Calu3 (cell line): ENCODE data around the gene PMPCA. TPM values are rescaled to one million over a fixed set of nuclear protein-coding genes. Genes with fewer than 3 reads are reported as not detected.

Experiments
- BruUV-seq: library from RNA; stranded (reverse); fragments of 400-500 nt; replicated peaks from 2 replicates; lab custom pipeline; 2021; lab: Mats Ljungman, UMichigan
- CTCF ChIA-PET: fragments of 300-600 bp; sonication (Branson Sonifier 250); formaldehyde crosslinking; loops from one replicate; lab custom pipeline; 2022; ENCODE audit warnings: antibody characterized with exemption; lab: Charles Lee
- DNase-seq: peaks from one replicate; pipeline ENCODE4 v3.0.0; 2022
- H3K27ac Mint-ChIP-seq: one replicate; pipeline ENCODE4 v1.8.0; 2022; ENCODE audit warnings: mixed read lengths; ENCODE audit not compliant: unreplicated experiment
- H3K27me3 Mint-ChIP-seq: one replicate; pipeline ENCODE4 v1.8.0; 2022; ENCODE audit warnings: mixed read lengths; ENCODE audit not compliant: unreplicated experiment
- H3K36me3 Mint-ChIP-seq: one replicate; pipeline ENCODE4 v1.8.0; 2022; ENCODE audit warnings: mild to moderate bottlenecking, moderate library complexity, mixed read lengths; ENCODE audit not compliant: insufficient read depth, unreplicated experiment
- H3K4me1 Mint-ChIP-seq: one replicate; pipeline ENCODE4 v1.8.0; 2022; ENCODE audit warnings: mild to moderate bottlenecking, low read depth, mixed read lengths; ENCODE audit not compliant: unreplicated experiment
- H3K4me3 Mint-ChIP-seq: one replicate; pipeline ENCODE4 v1.8.0; 2022; ENCODE audit warnings: mild to moderate bottlenecking, low read depth, moderate library complexity, mixed read lengths; ENCODE audit not compliant: unreplicated experiment
- H3K9me3 Mint-ChIP-seq: one replicate; pipeline ENCODE4 v1.8.0; 2022; ENCODE audit warnings: low read depth, mixed read lengths; ENCODE audit not compliant: unreplicated experiment
- intact Hi-C: fragments of 100-400 bp; cut with micrococcal nuclease; formaldehyde crosslinking; loops from one replicate; pipeline ENCODE4 v1.10.0; 2022; ENCODE audit not compliant: unreplicated experiment
- total RNA-seq: library from RNA; stranded (reverse); gene quantifications from 2 replicates; pipeline ENCODE4 v1.2.3, GENCODE V29; 2022
- TF ChIP-seq, protein P1 (sequence below): fragments of 200-600 bp; IDR thresholded peaks from one replicate; pipeline ENCODE4 v1.8.0; 2022; ENCODE audit warnings: antibody characterized with exemption; ENCODE audit not compliant: unreplicated experiment

Gene PMPCA
- total RNA-seq, 1 experiment from 2014 or later, result 44.0 TPM

DNA sequence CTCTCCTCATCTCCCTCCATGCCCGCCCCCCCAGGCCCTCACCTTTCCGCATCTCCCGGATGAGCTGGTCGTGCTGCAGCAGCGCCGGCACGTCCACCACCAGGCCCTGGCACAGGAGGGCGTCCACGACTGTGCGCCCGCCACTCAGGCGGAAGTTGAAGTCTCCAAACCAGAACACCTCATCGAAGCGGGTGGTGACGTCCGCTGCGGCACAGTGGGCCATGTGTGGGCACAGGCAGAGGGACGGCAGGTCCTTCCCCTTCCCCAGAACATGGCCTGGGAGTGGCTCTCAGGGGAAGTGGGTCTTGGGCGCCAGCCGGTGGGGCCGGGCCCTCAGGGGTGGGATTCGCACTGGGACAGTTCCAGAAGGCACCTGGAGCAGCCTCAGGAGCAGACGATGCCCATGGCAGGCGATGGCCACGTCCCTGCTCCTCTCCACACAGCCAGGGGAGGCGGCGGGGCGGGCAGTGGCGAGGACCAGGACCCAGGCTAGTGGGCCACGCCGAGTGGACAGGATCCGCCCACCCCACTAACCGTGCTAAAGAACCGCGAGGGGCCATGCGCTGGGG, 21.4 kb downstream of the PMPCA start:
- Mint-ChIP-seq H3K27me3 (no peaks in the 10 kb centered on the region), H3K36me3 (peaks cover 26% of the 10 kb centered on the region), H3K9me3 (no peaks in the 10 kb centered on the region), H3K4me1 (peaks cover 2% of the 10 kb centered on the region), H3K4me3 (no peak overlapping the region), H3K27ac (no peak overlapping the region)
- BruUV-seq, result no TSS peak
- CTCF ChIA-PET, result no interaction called here
- intact Hi-C loops, result no loop called here
- DNase-seq, result no peak
- TF ChIP-seq, protein P1, sequence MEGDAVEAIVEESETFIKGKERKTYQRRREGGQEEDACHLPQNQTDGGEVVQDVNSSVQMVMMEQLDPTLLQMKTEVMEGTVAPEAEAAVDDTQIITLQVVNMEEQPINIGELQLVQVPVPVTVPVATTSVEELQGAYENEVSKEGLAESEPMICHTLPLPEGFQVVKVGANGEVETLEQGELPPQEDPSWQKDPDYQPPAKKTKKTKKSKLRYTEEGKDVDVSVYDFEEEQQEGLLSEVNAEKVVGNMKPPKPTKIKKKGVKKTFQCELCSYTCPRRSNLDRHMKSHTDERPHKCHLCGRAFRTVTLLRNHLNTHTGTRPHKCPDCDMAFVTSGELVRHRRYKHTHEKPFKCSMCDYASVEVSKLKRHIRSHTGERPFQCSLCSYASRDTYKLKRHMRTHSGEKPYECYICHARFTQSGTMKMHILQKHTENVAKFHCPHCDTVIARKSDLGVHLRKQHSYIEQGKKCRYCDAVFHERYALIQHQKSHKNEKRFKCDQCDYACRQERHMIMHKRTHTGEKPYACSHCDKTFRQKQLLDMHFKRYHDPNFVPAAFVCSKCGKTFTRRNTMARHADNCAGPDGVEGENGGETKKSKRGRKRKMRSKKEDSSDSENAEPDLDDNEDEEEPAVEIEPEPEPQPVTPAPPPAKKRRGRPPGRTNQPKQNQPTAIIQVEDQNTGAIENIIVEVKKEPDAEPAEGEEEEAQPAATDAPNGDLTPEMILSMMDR, result no peak

DNA sequence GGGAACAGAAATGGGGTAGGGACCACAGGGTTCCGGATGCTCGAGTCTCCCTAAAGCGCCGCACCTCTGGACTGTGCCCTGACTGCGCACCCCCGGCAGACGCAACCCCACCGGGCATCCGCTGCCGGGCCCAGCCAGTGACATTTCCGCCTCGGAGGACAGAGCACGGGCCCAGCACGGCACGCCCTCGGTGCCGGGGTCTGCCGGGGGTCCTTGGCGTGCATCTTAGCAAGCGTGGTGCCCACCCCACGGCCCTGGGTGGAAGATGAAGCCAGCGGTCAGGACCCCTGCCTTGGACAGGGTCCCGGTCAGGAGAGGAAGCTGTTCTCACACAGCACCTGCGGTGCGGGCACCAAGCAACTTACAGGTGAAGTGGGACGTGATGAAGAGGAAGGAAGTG, 22.1 kb downstream of the PMPCA start:
- Mint-ChIP-seq H3K4me1 (peaks cover 8% of the 10 kb centered on the region), H3K36me3 (peaks cover 25% of the 10 kb centered on the region), H3K27ac (no peak overlapping the region), H3K4me3 (no peak overlapping the region), H3K27me3 (no peaks in the 10 kb centered on the region), H3K9me3 (no peaks in the 10 kb centered on the region)
- no peak for DNase-seq
- CTCF ChIA-PET, result no interaction called here
- intact Hi-C loops, result no loop called here
- TF ChIP-seq, protein P1, result no peak
- BruUV-seq, result no TSS peak

DNA sequence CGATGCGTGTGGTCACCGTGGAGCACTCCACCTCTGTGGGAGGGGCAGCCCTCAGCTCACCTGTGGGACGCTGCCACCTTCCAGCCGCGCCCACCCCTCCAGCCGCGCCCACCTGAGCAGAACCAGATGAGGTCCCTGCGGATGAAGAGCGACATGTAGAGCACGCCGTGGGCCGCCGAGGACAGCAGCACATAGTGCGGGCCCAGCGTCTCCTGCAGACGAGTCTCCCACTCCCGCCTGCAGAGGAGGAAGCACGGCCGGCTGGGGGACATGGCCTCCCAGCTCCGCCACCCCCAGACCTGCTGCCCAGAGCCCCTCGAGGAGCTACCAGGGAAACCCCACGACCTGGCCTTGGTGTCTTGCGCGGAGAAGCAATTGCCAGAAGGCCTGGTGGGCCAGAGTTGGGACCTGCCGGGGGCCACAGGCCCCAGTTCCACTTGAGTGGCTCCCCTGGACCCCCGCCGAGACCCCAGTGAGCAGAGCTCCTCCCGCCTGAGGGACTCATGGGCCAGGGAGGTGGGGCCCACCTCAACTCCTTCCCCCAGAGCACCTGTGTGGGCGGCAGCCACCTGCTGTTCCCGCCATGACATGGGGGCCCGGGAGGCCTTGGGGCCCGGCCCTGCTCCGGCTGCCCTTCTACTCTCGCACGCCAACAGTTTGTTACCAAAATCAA, 22.7 kb downstream of the PMPCA start:
- TF ChIP-seq, protein P1, result no peak
- DNase-seq, result no peak
- Mint-ChIP-seq H3K36me3 (peaks cover 31% of the 10 kb centered on the region), H3K9me3 (no peaks in the 10 kb centered on the region), H3K27ac (no peak overlapping the region), H3K4me1 (peaks cover 8% of the 10 kb centered on the region), H3K27me3 (no peaks in the 10 kb centered on the region), H3K4me3 (no peak overlapping the region)
- no TSS peak for BruUV-seq
- intact Hi-C loops, result no loop called here
- CTCF ChIA-PET, result no interaction called here

DNA sequence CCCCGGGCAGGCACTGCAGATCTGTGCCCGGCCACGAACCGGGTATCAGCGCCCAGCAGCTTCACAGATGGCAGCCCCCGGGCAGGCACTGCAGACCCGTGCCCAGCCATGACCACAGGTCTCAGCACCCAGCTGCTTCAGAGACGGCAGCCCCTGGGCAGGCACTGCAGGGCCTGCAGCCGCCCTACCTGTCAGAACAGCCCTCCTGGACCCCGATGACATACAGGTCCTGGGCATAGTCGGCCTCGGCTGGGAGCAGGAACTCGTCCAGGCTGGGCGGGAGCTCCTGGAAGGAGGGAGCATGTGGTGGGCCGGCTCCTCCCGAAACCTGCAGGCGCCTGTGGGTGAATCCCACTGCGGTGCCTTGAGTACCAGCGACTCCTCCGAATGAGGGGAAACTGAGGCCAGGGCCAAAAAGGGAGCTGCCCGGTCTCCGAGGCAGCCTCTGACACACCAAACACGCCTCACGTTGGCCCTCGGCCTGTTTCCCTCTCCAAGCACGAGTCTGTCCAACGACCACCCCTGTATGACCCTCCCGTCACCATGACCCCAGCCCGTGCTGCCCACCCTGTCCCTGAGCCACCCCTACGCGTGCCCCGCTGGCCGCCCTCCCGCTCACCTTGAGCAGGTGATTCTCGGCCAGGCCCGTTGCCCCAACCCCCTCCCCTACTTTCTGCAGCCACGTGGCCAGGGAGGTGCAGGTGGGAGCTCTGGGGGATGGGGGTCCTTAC, 23.6 kb downstream of the PMPCA start:
- CTCF ChIA-PET, result no interaction called here

More for the DNA sequence above, 23.6 kb downstream of the PMPCA start:
- no peaks in the 10 kb centered on the region for H3K27me3 Mint-ChIP-seq
- H3K4me3 Mint-ChIP-seq, result no peak overlapping the region
- peaks cover 35% of the 10 kb centered on the region for H3K36me3 Mint-ChIP-seq
- no peaks in the 10 kb centered on the region for H3K9me3 Mint-ChIP-seq
- peaks cover 8% of the 10 kb centered on the region for H3K4me1 Mint-ChIP-seq
- H3K27ac Mint-ChIP-seq, result no peak overlapping the region
- intact Hi-C loops, result no loop called here
- BruUV-seq, result no TSS peak
- DNase-seq, result no peak
- TF ChIP-seq, protein P1, result no peak
